ENCODE data around the gene MFNG. TPM values are rescaled to one million over a fixed set of nuclear protein-coding genes. Genes with fewer than 3 reads are reported as not detected.

Gene MFNG
- polyA plus RNA-seq, 4 donors, result 6.6 to 10.7 (median 9.1) TPM

DNA sequence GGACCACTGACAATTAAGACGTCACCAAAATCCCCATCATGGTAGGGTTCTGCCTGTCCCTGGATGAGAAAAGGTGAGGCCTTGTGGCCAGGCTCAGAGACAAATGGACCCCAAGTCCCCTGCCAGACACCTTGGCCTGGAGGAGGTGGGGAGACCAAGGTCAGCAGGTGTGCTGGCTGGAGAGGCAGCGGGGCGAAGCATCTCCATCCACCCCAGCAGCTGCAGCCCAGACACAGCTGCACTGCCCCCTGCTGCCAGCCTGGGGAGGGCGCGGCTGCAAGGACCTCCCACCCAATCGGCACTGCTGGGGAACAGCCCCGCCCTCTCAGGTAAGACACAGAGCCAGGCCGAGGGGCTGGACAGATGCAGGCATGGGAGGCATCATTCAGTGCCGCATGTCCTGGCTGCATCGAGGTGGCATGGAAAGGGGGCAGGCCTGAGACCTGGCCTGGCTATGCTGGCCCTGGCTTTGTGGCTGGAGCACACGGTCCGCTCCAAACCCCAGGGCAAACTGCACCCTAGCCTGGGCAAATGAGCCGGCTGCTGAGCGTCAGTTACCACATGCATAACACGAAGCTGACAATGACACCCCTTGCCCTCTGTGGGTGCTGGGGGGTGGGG is 12.2 kb upstream of the MFNG start:
- DNase-seq (ENCODE audit: low read depth in 4 of 4, low spot score in 2 of 4), result no peak

DNA sequence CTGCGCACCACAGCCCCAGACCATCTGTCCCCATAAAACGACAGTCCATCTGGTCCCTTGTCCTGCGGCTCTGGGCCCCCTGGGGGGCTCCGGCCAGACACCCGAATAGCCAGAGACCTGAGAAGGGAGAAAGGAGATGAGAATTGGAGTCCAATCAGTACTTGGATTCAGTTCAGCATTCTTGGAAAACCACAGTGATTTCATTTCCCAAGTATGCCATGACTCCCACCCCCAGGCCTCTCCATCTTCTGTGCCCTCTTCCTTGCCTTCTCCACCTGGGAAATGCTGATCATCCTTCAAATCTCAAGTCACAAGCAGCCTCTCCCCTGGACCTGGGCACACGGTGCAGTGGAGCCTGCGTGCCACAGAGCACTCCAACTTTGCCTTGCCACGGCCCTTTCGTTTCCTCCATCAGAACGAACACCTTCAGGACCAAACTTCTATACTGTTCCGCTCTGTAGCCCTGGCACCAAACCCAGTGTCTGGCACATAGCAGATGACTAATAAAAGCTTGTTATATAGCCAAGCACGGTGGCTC is 10.9 kb upstream of the MFNG start:
- no peak for DNase-seq (ENCODE audit: low read depth in 4 of 4, low spot score in 2 of 4)

DNA sequence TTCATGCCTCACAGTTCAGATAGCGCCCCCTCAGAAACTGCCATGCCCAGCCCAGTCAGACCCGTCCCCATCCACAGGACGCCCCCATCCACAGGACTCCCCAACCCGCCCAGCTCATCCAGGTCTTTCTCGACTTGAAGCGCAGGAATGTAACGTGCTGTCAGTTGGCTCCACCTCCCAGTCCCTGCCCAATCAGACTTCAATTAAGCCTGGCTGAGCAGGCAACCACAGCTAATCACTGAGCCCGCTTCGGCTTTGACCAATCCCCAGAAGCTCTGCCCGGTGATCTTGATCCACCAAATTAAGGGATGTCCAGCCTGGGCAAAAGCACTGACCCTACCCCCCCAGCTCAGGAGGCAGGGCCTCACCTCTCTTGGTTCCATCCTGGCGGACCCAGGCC is 10.5 kb upstream of the MFNG start:
- no peak for DNase-seq (ENCODE audit: low read depth in 4 of 4, low spot score in 2 of 4)

DNA sequence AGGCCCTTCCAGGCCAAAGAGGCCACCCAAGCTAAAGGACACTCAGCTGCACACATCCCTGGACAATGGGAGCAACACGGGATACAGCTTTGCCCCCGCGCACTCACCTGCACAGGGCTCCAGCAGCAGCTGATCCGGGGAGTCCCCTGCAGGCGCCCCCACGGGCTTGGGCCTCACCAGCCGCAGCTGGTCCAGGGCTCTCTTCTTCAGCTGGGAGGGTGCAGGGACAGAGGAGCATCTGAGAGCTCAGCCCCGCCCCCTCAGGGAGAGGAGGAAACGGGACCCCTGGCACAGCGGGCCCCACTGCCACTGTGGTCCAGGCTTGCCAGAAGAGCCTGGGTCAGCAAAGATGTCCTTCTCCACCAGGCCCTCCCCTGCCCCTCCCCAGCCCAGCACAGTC is 7.8 kb upstream of the MFNG start:
- no peak for DNase-seq (ENCODE audit: low read depth in 4 of 4, low spot score in 2 of 4)

DNA sequence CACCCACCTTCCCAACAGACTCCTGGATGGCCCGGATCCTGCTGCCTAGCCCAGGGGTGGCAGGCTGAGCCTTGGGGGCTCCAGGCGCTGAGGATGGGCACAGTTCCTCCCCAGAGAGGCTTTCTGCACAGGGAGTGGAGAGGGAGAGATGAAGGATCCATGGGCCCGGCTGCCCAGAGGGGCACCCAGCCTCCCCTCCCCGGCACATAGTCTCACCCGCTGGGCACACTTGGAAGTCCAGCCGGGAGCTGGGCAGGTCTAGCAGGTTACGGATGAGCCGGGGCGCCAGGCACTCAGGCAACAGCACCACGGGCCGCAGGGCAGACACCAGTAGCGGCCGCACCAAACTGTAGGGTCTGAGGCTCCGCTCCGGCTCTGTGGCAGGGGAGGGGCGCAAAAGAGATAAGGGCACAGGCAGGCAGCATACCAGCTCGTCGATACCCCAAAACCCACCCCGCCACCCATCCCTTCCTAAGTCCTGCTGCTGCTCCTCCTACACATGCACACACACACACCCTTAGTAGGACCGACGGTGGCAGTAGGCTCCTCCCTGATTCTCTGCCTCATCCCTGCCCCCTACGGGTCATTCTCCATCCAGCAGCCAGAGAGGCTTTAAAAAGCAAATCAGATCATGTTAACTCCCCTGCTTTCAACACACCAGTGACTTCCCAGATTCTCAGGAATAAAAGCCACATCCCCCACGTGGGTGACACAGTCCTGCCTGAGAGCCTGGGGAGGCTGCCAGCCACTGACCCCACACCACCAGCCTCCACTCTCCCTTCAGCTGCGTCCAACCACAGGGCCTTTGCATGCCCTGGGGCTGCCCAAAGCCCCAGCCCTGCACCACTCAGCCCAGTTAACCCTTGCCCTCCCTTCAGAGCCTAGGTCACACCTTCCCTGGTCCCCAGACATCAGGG is 6.5 kb upstream of the MFNG start:
- DNase-seq (ENCODE audit: low read depth in 4 of 4, low spot score in 2 of 4), result no peak

DNA sequence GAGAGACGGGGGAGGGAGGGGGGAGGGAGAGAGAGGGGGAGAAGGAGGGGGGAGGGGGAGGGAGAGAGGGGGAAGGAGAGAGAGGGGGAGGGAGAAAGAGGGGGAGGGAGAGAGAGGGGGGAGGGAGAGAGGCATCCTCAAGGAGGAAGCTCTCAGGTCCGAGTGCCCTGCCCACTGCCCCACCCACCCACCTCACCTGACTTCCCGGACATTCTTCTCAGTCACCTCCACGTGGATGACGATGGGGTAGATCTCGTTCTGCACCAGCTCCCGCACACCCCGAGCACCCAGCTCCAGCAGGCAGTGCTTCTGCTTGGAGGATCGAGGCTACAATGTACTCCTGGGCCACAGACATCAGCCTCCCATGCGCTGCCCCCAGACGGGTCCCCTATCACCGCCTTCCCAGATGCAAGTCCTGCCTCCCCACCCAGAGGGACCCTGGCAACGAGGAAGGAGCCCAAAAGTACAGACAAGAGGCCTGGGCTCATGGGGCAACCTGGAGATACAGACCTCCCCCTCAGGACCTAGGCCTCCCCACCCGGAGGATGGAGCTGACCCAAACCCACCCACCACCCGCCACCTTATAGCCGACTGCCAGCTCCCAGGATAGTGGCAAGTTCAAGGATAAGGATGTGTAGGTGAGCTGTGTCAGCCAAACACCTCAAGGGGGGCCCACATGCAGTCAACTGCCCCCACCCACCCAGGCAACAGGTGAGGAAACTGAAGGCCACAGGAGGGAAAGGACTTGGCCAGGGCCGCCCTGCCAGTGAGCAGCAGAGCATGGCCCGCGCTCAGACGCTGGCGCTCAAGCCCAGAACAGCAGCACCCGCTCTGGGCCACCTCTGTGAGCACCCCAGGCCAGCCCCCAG is 5.6 kb upstream of the MFNG start:
- DNase-seq (ENCODE audit: low read depth in 4 of 4, low spot score in 2 of 4), result no peak

DNA sequence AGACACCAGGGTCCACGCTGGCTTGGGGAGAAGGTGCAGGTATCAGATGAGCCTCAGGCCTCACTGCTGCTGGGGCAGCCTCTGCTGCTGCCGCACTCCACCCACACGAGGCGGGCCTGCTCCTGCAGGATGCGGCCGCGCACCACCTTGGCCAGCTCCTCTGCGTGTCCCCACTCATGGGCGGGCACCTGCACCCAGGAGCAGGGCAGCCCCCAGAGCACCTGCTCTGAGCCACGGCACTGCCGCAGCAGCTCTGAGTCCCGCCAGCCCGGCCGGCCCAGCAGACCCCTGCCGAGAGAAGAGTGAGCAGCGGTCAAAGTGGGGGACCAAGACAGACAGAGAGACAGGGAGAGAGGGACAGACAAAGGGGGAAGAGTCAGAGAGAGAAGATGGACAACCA is 4.9 kb upstream of the MFNG start:
- DNase-seq (ENCODE audit: low read depth in 4 of 4, low spot score in 2 of 4), result no peak

DNA sequence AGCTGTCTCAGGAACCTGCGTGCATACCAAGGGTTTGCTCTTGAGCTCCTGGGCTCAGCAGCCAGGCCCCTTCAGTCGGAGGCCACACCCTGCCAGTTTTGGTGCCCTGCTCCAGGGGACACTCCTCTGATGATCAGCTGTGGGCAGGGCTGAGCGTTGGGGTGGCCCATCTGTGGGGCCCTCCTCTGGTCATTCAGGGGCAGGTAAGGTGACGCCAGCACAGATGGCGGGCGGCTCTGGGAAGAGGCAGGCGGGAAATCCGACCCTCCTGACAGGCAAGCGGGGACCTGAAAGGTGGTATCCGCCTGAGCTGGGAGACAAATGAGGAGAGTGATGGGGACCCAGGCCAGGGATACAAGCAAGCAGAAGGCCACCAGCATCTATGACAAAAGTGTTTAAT is 3.8 kb upstream of the MFNG start:
- DNase-seq (ENCODE audit: low read depth in 4 of 4, low spot score in 2 of 4), result no peak

DNA sequence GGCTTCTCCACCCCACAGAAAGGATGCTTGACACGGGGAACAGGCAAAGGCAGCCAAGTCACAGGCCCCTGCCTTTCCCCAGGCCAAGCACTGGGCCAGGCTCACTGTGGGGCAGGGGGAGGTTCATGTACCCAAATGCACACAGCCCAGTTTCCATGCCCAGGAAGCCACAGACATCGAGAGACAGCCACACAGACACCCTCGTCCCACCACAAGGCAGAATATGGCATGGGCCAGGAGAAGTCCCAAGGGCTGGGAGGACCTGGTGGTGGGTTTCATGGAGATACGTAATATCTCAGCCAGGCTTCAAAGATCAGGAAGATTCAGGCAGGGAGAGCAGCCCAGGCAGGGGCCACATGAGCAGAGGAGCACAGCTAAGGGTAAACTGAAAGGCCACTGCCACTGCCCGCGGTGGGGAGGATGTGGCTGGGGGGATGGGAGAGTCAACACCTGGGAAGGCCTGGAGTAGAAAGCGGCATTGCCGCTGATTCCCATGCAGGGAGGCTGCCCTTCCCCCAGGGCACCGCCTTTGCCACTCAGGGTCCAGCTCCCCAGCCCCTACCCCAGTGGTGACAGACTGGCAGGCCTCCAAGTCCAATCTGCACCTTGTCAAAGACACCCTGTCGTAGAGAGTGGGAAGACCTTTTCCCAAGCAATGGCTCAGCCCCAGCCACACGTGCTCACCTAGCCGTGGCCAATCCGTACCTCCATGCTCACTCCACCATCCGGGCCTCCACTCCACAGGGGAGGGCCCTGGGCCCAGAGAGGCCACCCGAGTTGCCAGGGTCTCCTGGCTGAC is 2.4 kb upstream of the MFNG start:
- no peak for DNase-seq (ENCODE audit: low read depth in 4 of 4, low spot score in 2 of 4)

DNA sequence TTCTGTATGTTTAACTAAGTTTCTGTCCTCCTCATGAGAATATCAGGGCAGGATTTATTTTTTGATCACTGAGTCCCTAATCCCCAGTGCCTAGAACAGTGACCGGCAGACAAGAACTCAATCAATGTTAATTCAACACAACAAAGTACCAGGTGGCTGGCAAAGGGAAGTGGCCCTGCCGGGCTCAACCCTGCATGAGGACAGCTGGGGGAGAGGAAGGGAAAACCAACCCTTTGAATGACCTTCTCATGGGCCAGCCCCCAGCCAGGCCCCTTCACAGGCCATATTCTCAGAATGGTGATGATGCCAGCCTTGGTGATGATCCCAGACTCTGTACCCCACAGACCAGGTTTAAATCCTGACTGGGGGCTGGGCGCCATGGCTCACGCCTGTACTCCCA is 1.4 kb upstream of the MFNG start:
- no peak for DNase-seq (ENCODE audit: low read depth in 4 of 4, low spot score in 2 of 4)

DNA sequence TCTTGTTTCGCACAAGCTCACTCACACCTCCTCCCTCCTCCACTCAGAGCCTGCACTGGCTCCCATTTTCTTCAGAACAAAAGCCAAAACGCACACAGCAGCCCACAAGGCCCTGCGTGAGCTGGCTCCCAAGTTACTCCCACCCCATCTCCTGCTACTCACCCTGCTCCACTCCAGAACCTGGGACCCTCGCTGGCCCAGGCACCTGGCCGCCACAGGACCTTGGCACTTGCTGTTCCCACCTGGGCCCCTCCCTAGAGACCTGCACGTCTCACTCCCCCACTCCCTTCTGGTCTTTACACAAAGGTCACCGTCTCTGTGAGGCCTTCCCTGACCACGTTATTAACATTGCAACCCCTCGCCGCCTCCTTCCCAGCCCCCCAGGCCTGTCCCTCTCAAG is 945 bp upstream of the MFNG start:
- DNase-seq (ENCODE audit: low read depth in 4 of 4, low spot score in 2 of 4), result no peak

DNA sequence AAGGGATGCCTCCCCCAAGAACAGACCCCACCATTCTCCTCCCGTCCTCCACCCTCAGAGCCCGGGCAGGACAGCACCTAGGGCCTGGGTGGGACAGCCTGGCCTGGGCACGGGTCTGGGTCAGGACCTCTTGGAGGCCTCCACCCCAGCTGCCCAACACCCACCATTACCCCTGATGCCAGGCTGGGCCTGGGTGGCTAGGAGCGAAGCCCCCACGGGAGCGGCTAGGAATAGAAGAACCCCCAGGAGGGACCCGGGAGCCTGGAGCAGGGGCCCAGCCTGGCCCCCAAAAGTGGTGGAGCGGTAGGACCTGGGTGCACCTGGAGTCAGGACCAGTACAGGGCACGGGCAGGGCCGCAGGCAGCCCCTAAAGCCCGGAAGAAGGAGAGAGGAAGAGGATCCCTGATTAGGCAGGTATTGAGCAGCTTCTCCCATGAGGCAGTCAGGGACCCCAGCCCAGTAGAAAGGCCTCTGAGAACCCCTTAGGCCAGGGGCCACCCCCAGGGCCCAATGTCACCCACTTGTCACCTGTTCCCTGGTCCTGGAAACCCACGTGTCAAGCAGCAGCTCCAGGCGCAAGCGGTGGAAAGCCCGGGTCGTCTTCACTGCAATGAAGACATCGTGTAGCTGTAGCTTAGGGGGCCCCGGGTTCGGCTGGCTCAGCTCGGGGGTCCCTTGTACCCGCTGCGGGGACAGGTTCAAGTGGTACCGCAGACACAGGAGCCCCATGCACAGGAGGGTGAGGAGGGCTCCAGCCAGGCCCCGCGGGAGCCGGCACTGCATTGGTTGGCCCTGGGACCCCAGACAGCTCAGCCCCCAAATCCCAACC is 575 bp downstream of the MFNG start:
- DNase-seq (ENCODE audit: low read depth in 4 of 4, low spot score in 2 of 4), result no peak

DNA sequence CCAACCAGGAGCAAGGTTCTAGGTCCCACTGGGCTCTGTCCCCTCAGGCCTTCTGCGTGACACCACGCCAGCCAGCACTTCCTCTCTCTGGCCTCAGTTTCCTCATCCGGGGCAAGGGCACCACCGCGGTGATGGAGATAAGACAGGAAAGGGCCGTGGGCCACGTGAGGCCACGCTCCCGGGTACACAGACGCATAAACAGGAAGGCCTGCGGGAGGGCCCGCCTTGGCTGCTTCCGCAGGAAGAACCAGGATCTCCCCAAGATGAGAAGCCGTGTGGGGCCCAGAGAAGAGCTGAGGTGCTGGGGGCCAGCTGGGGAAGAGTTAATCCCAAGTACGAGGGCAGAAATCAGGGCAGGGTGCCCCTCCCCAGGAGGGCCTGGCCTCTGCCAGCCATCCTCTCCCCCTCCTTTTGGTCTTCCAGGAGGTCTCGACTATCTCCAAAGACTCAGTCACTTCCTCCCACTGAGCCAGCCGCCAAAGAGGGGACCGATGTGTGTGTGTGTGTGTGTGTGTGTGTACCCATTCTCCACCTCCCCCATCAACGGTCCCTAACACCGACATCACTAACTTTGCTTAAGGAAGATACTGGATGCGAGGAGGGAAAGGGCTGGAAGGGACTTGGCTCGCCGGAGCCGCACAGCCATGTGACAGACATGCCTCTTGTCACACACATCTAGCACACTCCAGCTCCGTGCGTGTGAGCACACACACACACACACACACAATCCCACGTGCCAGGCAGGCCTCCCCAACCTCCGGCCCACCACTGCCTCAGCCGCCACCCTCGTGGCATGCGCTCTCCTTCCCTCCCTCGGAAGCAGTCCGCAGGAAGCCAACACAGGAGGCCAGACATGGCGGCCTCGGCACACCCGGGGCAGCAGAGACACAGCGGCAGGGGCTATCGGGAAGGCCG is 1.4 kb downstream of the MFNG start:
- DNase-seq (ENCODE audit: low read depth in 4 of 4, low spot score in 2 of 4), result no peak

DNA sequence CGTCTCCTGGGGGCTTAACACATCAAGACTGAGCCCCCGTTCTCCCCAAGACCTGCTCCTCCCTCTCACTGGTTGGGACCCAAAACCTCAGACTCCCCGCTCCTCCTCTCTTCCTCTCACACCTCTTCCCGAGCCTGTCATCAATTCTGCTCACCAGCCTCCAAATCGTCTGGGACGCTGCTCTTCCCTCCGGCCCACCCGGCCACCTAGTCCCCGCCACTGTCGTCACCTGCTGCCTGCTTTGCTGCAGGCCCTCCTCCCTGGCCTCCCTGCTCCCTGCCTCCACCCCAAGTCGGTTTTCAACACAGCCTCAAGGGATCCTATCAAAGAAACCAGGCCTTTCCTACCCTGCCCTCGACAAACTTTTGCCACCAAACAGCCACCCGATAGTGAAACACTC is 3.1 kb downstream of the MFNG start:
- DNase-seq (ENCODE audit: low read depth in 4 of 4, low spot score in 2 of 4), result no peak

DNA sequence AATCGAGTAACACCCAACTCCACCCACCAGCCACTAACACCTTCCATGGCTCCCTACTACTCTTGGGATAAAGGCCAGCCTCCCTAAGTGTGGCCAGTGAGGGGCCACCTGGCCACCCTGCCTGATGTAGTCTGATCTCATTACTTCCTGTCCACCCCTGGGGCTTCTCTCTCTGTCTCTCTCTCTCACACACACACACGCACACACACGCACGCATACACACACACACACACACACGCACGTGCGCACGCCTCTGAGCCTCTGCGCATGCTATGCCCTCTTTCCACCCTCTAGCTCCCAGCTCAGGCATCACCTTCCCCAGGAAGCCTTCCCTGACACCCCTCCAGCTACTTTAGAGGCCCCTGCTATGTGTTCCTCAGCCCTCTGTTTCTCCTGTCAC is 3.9 kb downstream of the MFNG start:
- DNase-seq (ENCODE audit: low read depth in 4 of 4, low spot score in 2 of 4), result no peak

DNA sequence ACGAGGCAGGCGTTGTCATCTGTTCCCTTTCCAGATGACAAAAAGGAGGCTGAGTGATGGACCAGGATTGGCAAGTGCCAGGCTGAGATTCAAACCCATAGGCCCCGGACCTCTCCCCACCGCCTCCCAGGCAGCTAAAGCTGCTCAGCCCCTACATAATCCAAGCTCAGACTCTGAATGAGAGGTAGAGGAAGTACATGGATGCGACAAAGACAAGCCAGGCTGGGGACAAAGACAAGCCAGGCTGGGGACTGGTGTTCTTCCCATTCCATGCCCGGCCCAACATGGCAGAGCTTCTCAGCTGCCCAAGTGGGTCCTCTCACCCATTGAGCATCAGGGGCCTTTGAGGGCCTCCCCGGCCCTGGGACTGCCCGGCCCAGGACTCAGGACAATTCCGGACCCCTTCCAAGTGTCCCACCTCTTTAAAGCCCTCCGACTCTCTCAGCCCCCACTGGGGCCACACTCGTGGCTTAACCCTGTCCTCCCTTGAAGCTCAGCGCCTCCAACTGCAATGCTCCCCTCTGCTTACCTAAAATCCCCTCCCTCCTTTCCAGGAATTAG is 4.8 kb downstream of the MFNG start:
- no peak for DNase-seq (ENCODE audit: low read depth in 4 of 4, low spot score in 2 of 4)

DNA sequence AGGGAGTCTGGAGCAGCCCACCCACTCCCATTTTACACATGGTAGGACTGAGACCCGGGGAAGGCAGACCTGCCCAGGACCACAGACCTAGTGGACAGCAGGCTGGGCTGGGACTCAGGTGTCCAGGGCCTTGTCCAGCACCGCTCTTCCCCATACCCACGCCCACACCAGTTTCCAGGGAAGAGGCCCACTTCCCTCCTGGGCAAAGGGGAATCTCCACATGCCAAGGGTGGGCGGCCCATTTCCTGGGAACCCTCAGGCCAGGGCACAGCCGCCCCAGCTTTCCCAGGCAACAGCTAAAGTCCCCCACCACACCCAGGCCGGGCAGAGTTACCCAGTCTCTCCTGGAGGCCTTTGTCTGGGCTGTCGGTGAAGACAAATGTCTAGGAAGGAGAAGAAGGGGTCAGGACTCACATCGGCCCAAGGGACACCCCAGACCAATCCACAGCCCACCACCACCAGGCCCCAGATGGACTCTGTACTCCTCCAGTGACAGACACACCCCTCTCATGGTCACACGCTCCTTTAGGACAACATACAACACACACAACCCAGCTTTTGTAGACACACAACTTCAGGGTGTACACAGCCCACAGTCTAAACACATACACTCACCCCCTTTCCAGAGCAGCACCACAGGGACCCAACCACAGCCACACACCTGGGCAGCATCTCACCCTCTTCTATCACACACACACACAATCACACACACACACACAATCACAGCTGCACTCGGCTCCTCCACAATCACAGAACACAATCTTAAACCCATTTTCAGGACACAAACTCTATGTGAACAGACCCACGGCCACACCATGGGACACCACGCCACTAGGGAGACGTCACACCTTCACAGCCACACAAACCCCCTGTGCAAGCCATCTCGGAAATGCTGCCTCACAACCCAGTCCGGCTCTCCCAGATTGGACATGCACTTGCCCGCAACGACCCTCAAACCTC is 5.5 kb downstream of the MFNG start:
- DNase-seq (ENCODE audit: low read depth in 4 of 4, low spot score in 2 of 4), result no peak
